KOPT-K1 (cell line): ENCODE data around the gene TENM4.

Source experiments
- H3K27ac ChIP-seq: fragments of 200-600 bp; sonication (generic); 2 replicates; pipeline ENCODE4 v1.5.1; 2016; ENCODE audit warnings: antibody characterized with exemption, mild to moderate bottlenecking, low read depth, low read length; ENCODE audit not compliant: poor library complexity, severe bottlenecking
- H3K36me3 ChIP-seq: fragments of 200-600 bp; sonication (generic); 2 replicates; pipeline ENCODE4 v1.5.1; 2017; ENCODE audit warnings: antibody characterized with exemption, mild to moderate bottlenecking, low read length, moderate library complexity; ENCODE audit not compliant: insufficient read depth
- H3K9me3 ChIP-seq: fragments of 200-600 bp; sonication (generic); 2 replicates; pipeline ENCODE4 v1.5.1; 2017; ENCODE audit warnings: antibody characterized with exemption, low read length, mild to moderate bottlenecking; ENCODE audit not compliant: insufficient read depth, poor library complexity, severe bottlenecking

The TENM4 gene

GRCh38 chr11:79121351-79121750, 319.5 kb downstream of the TENM4 start:
- H3K27ac ChIP-seq = no peak overlapping the region
- no peaks in the 10 kb centered on the region for H3K9me3 ChIP-seq

GRCh38 chr11:79119491-79120284, 321.1 kb downstream of the TENM4 start:
- Histone ChIP-seq H3K36me3 (no peaks in the 10 kb centered on the region), H3K9me3 (no peaks in the 10 kb centered on the region), H3K27ac (no peak overlapping the region)

More at GRCh38 chr11:79121351-79121750, 319.5 kb downstream of the TENM4 start:
- no peaks in the 10 kb centered on the region for H3K36me3 ChIP-seq

- no peak overlapping the region for H3K27ac ChIP-seq
- no peaks in the 10 kb centered on the region for H3K36me3 ChIP-seq
- no peaks in the 10 kb centered on the region for H3K9me3 ChIP-seq
These were observed 323.3 kb downstream of the TENM4 start for GRCh38 chr11:79117488-79117887.

- Histone ChIP-seq H3K9me3 (no peaks in the 10 kb centered on the region), H3K27ac (no peak overlapping the region), H3K36me3 (no peaks in the 10 kb centered on the region)
These were observed 324.2 kb downstream of the TENM4 start for GRCh38 chr11:79116600-79116999.

GRCh38 chr11:79113054-79113690, 327.7 kb downstream of the TENM4 start:
- Histone ChIP-seq H3K36me3 (no peaks in the 10 kb centered on the region), H3K27ac (no peak overlapping the region), H3K9me3 (no peaks in the 10 kb centered on the region)

- no peaks in the 10 kb centered on the region for H3K9me3 ChIP-seq
- H3K27ac ChIP-seq = no peak overlapping the region
- no peaks in the 10 kb centered on the region for H3K36me3 ChIP-seq
These were observed 330.0 kb downstream of the TENM4 start for GRCh38 chr11:79110796-79111195.

GRCh38 chr11:79110321-79110720, 330.5 kb downstream of the TENM4 start:
- H3K27ac ChIP-seq = no peak overlapping the region
- no peaks in the 10 kb centered on the region for H3K9me3 ChIP-seq
- no peaks in the 10 kb centered on the region for H3K36me3 ChIP-seq

- no peaks in the 10 kb centered on the region for H3K9me3 ChIP-seq
- H3K36me3 ChIP-seq = no peaks in the 10 kb centered on the region
- H3K27ac ChIP-seq = no peak overlapping the region
These were observed 332.0 kb downstream of the TENM4 start for GRCh38 chr11:79108851-79109250.

GRCh38 chr11:79102840-79103239, 338.0 kb downstream of the TENM4 start:
- Histone ChIP-seq H3K36me3 (no peaks in the 10 kb centered on the region), H3K27ac (no peak overlapping the region), H3K9me3 (no peaks in the 10 kb centered on the region)

GRCh38 chr11:79101656-79102055, 339.2 kb downstream of the TENM4 start:
- Histone ChIP-seq H3K36me3 (no peaks in the 10 kb centered on the region), H3K27ac (no peak overlapping the region), H3K9me3 (no peaks in the 10 kb centered on the region)

- Histone ChIP-seq H3K27ac (no peak overlapping the region), H3K36me3 (no peaks in the 10 kb centered on the region), H3K9me3 (no peaks in the 10 kb centered on the region)
These were observed 340.5 kb downstream of the TENM4 start for GRCh38 chr11:79100093-79100910.

- no peaks in the 10 kb centered on the region for H3K36me3 ChIP-seq
- no peaks in the 10 kb centered on the region for H3K9me3 ChIP-seq
- no peak overlapping the region for H3K27ac ChIP-seq
These were observed 342.7 kb downstream of the TENM4 start for GRCh38 chr11:79098146-79098545.

GRCh38 chr11:79097246-79097875, 343.5 kb downstream of the TENM4 start:
- Histone ChIP-seq H3K27ac (no peak overlapping the region), H3K36me3 (no peaks in the 10 kb centered on the region)

GRCh38 chr11:79095424-79095823, 345.4 kb downstream of the TENM4 start:
- Histone ChIP-seq H3K27ac (no peak overlapping the region), H3K36me3 (no peaks in the 10 kb centered on the region)

More at GRCh38 chr11:79097246-79097875, 343.5 kb downstream of the TENM4 start:
- H3K9me3 ChIP-seq = no peaks in the 10 kb centered on the region

GRCh38 chr11:79094616-79095015, 346.2 kb downstream of the TENM4 start:
- Histone ChIP-seq H3K36me3 (no peaks in the 10 kb centered on the region), H3K9me3 (no peaks in the 10 kb centered on the region), H3K27ac (no peak overlapping the region)

More at GRCh38 chr11:79095424-79095823, 345.4 kb downstream of the TENM4 start:
- no peaks in the 10 kb centered on the region for H3K9me3 ChIP-seq
